Activated naive CD4-positive, alpha-beta T cell treated with anti-CD3 and anti-CD28 coated beads, Interleukin-2, amount 10 ng/mL, durations not matched to agents 7 days and 5 days (primary cell): ENCODE data around the gene SI.

Experiments
- CTCF ChIA-PET: fragments of 350-600 bp; sonication (Branson Sonifier 250); formaldehyde crosslinking; loops from one replicate; lab custom pipeline; 2021; ENCODE audit warnings: antibody characterized with exemption; lab: Charles Lee
- DNase-seq: peaks from one replicate; pipeline ENCODE4 v3.0.0-alpha.2; 2020
- H3K27ac Mint-ChIP-seq: one replicate; pipeline ENCODE4 v1.8.0; 2021; ENCODE audit warnings: mild to moderate bottlenecking, moderate library complexity, mixed read lengths
- H3K27me3 Mint-ChIP-seq: one replicate; pipeline ENCODE4 v1.8.0; 2021; ENCODE audit warnings: mild to moderate bottlenecking, mixed read lengths
- H3K36me3 Mint-ChIP-seq: one replicate; pipeline ENCODE4 v1.8.0; 2021; ENCODE audit warnings: mixed read lengths
- H3K4me1 Mint-ChIP-seq: one replicate; pipeline ENCODE4 v1.8.0; 2021; ENCODE audit warnings: mixed read lengths
- H3K4me3 Mint-ChIP-seq: one replicate; pipeline ENCODE4 v1.8.0; 2021; ENCODE audit warnings: mild to moderate bottlenecking, moderate library complexity, mixed read lengths
- H3K9me3 Mint-ChIP-seq: one replicate; pipeline ENCODE4 v1.8.0; 2021; ENCODE audit warnings: mixed read lengths

Gene SI

DNA sequence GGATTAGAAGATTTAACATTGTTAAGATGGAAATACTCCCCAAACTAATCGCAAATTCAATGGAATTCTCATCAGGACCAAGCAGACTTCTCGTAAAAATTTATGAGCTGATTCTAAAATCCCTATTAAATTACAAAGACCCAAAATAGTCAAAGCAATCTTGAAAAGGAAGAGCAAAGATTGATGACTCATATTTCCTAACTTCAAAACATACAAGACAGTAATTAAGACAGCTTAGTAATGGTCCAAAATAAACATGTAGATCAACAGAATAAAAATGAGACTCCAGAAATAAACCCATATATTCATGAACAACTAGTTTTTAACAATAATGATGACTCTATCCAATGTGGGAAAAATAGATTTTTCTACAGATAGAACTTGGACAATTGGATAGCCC lies 148.7 kb downstream of the SI start:
- H3K4me3 Mint-ChIP-seq = no peak overlapping the region
- peaks cover 7% of the 10 kb centered on the region for H3K9me3 Mint-ChIP-seq
- H3K27me3 Mint-ChIP-seq = no peaks in the 10 kb centered on the region
- CTCF ChIA-PET = no interaction called here
- H3K36me3 Mint-ChIP-seq = no peaks in the 10 kb centered on the region
- no peak for DNase-seq
- no peaks in the 10 kb centered on the region for H3K4me1 Mint-ChIP-seq
- H3K27ac Mint-ChIP-seq = no peak overlapping the region
